Activated CD8-positive, alpha-beta memory T cell treated with anti-CD3 and anti-CD28 coated beads, Interleukin-2, amount 50 U/mL, for 48 hours (primary cell): ENCODE measurements around the gene CAMTA2.
A peak's percentile ranks its signal among the peaks of the same experiment; 100 is the strongest.

Experiments
- DNase-seq: peaks from one replicate; pipeline ENCODE4 v3.0.0-alpha.2; 2020

The CAMTA2 gene

DNA sequence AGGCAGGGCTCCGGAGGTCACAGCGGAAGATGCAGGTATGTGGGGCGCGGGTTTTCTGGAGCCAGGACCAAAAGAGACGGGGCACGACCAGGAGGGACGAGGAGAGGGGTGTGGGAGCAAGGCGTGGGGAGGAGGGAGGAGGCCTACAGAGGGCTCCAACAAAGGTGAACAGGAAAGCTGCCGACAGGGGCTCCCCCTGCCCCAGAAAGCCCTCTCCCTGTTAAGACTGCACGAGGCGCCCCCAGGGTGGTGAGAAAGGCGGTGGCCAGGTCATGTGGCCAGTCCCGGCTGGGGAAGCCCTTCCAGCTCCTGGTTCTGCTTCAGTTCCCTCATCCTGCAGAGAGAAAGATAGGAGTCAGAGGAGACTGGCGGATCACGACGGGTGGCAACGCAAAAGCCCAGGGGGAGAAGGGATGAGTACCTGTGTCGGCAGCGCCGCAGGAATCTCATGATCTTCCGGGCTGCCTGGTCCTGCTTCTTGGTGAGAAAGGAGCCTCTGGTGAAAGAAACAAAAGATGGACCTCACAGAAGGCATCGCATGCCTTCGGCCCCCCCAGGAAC, 18.9 kb downstream of the CAMTA2 start:
- DNase-seq, result peak; percentile 79

DNA sequence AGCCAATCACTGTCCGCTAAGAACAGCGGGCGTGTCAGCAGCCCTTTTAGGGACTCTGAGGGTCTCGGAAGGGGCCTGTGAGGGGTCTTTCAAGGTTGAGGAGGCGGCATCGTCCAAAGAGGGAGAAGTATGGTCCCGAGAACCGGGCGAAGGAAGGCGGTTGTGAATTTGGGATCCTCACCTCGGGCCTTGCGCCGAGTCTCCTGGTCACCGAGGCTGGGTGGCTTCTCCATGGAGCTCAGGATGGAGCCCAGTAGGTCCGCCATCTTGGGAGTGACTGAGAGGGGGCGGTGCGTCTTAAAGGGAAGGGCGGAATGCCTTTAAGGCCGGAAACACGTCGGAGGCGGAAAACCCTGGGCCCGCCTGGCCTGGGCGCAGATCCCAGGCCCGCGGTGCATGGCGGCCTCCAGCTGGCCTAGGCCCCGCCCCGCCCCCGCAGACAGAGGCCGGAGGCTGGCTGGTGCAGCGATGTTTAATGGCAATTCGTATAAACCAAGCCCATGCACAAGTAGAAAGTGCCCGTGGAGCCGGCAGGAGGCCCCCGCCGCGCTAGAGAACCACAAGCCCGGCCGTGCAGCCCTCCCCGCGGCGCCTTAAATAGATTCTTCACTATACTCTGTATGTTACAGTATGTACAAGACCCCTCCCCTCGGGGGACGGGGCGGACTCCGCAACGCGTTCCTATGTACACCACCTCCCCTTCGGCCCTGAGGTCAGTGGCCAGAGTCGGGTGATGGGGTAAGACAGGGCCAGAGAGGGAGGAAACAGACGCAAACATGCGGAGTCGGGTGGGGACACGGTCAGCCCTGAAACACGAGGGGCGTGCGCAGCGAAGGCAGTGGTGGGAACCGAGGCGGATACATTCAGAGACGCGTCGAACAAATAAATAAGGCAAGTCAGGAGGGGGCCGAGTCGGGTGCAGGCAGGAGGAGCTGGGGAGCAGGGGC, 19.7 kb downstream of the CAMTA2 start, which contains the start of gene SPAG7:
Gene SPAG7 (minus strand): TSS at position 279 of the 947 bp plus-strand sequence. CDS start 13 bp downstream, at position 266.
- DNase-seq, result peak; percentile 96

DNA sequence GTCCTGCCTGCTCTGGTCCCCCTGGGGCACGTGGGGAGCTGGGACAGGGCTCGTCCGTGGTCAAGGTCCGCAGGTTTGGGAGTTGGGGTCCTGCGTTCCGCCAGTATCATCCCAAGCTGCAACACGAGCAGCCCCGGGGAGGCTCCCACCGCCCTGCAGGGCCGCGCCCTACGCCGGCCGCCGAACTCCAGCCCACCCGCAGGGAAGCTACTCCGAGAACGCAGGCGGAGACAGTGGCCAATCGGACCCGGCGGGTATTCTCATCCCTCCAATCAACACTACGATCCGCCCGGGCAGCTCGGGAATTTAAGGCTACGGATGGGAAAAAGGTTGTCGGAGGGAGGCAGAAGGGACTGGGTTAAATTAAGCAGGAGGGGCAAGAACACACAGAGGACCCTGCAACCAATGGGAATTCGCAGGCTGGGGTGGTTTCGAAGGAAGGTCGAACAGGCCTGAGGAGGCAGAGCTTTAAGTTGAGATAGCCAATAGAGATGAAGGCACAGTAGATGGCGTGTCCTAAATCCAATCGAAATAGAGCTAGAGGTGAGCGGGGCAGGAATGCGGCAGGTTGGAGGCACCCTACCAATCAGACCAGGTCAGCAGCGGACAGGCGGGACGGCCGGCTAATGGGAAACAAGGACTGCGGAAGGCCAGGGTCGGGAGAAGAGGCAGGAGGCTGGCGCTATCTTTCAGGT, 20.5 kb downstream of the CAMTA2 start:
- peak; percentile 92 for DNase-seq

DNA sequence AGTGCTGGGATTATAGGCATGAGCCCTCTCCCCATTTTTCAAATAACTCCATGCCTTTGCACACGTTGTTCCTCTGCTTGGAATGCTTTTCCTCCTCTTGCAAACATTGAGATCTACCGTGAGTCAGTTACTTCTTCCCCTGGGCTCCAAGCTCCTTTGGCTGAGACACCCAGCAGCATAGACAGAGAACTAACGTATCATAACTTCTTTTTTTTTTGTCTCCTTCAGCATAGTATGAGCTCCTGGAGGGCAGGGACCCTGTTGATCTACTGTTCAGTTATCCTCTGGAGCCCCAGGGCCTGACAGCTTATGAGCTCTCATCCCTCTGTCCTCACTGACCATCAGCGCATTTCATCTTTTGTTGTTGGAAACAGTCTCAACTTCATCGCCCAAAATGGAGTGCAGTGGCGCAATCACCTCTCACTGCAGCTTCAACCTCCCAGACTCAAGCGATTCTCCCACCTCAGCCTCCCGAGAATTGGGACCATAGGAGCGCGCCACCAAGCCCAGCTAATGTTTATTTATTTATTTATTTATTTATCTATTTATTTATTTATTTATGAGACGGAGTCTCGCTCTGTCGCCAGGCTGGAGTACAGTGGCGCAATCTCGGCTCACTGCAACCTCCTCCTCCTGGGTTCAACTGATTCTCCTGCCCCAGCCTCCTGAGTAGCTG, 22.0 kb downstream of the CAMTA2 start:
- no peak for DNase-seq

DNA sequence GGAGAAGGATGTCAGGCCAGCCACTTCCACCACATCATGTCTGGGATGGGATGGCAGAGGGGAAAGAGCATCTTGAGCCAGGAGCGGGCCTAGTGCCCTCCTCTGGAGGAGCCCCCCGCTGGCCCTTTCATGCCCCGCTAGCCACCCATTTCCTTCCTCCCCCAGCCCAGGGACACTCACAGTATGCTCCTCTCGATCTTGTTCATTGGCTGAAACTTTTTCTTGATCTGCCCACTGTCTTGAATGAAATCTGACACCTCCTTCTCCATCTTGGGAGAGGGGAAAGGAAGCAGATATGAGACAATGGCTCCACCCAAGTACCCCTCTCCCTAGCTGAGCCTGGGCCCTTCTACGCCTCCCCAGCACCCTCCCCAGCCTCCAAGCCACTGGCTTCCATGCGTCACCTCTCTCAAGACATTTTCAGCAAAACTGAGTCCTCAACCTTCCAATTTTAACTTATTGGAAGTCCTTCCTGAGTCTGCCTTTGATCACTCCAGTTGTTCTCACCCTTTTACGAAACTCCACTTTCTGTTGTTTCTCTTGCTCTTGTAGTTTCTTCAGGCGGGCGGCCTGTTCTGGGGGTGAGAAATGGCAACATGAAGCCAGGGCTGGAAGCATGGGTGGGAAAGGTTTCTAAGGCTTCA, 27.1 kb downstream of the CAMTA2 start:
- no peak for DNase-seq

DNA sequence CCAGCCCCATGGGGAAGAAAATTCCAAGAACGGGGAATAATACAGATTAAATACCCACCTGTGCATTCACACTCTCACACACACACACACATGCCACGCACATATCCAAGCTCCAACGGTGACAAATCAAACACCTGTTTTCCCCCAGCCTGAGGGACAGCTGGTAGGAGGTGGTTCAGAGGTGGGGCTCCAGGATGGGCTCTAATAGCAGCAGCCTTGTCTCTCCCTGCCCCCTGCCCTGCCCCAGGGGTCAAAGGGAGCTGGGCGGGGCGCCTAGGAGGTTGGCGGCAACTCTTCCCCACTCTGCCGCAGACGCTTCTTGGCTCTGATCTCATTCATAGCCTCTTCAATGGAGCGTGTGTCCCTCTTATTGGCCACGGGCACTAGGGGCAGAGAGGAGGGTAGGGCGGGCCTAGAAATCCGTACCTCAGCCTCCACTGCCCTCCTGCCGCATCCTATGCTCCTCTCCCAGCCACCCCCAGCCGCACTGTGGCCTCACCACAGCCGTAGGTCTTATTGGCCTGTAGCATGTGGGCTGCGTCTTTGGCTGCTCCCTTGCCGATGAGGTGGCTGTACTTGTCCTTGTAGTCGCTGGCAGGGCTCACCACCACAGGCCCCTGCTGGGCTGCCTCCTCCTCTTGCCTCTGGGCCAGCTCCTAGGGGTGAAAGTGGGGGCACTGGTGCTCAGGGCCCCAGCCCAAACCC, 28.1 kb downstream of the CAMTA2 start:
- no peak for DNase-seq

DNA sequence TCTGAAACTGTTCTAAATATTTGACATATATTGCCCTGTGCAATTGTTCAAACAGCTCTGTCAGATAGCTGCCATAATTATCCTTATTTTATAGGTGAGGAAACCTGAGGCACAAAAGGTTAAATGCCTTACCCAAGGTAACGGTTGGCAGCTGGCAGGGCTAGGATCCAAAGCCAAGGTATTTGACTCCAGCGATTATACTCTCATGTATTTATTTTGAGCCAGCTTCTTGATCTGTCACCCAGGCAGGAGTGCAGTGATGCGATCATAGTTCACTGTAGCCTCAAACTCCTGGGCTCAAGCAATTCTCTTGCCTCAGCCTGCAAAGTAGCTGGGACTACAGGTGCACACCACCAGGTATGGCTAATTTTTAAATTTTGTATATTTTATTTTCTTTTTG, 29.4 kb downstream of the CAMTA2 start:
- no peak for DNase-seq

DNA sequence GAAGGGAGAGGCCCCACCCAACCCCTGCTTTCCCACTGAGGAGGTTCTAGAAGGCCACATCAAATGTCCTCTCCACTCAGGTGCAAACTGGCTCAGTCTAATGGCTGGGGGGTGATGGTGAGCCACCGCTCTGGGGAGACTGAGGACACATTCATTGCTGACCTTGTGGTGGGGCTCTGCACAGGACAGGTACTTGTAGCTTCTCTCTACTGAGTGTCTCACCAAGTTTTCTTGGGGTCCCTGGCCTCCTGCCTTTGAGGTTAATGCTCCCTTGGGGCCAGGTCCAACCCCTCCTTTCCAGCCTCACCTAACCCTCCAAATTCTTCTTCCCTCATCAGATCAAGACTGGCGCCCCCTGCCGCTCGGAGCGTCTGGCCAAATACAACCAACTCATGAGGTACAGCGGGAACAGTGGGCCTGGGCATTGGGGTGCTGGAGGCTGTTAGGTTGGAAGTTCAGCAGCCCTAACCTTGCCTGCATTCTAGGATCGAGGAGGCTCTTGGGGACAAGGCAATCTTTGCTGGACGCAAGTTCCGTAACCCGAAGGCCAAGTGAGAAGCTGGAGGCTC, 30.9 kb downstream of the CAMTA2 start:
- no peak for DNase-seq

DNA sequence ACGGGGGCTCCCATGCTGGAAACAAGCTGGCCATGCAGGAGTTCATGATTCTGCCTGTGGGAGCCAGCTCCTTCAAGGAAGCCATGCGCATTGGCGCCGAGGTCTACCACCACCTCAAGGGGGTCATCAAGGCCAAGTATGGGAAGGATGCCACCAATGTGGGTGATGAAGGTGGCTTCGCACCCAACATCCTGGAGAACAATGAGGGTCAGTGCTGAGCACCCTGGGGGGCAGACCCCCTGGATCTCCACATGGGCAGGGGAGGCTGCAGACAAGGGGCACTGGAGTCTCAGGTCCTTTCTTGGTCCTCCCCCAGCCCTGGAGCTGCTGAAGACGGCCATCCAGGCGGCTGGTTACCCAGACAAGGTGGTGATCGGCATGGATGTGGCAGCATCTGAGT, 32.4 kb downstream of the CAMTA2 start:
- DNase-seq, result no peak

DNA sequence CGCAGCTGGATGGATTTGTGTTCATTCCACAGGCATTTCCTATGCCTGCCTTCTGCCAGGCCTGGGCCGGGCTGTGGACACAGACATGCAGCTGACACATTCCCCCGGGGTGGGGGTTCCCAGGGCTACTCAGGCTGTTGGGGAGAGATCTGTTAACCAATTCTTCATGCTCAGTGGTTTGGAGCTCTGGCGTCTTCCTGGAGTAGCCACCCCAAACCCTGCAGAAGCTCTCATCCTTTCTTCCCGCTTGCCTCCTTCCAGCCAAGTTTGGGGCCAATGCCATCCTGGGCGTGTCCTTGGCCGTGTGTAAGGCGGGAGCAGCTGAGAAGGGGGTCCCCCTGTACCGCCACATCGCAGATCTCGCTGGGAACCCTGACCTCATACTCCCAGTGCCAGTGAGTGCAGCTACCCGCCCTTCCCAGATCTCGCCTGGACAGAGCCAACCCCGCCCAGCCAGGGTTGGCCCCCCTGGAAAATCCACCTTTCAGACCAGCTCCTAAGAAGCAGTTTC, 34.0 kb downstream of the CAMTA2 start:
- no peak for DNase-seq

DNA sequence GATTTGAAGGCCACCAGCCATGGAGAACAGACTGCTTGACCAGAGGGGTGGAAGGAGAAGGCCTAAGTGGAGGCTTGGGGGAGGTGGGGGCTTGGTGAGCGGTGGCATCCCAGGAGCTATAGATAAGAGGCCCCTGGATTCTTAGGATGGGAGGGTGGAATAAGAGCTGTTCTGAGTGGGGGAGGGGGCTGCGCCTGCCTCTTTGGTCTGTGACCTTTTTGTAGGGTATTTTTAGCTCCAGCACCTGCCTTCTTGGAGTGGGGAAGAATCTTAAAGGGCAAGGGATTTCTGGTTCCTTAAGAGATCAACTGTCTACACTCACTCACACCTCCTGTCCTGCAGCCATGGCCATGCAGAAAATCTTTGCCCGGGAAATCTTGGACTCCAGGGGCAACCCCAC, 36.0 kb downstream of the CAMTA2 start:
- no peak for DNase-seq

DNA sequence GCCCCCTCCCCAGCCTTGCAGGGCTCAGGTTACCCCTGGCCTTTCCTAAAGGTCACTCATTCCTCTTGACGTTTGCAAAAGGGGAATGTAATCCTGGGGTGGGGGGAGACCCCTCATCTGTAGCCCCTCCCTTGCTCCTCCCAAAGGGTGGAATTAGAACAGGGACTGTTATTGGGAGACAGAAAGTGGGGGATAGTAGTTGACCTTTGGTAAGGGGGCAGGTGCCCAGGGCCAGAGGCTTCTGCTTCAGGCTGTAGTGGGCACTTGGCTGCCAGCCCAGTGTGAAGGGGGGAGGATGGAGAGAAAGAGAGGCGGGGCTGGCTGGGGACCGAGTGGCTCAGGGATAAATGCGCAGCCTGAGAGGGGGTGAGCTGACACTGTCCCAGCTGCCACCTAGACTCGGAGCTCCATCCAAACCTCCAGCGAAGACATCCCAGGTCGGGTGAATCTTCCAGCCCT, 36.7 kb downstream of the CAMTA2 start, which contains the start of gene ENO3:
Gene ENO3 (plus strand): TSS at position 374 of the 459 bp plus-strand sequence. CDS start 711 bp downstream, outside the sequence.
- DNase-seq, result no peak

DNA sequence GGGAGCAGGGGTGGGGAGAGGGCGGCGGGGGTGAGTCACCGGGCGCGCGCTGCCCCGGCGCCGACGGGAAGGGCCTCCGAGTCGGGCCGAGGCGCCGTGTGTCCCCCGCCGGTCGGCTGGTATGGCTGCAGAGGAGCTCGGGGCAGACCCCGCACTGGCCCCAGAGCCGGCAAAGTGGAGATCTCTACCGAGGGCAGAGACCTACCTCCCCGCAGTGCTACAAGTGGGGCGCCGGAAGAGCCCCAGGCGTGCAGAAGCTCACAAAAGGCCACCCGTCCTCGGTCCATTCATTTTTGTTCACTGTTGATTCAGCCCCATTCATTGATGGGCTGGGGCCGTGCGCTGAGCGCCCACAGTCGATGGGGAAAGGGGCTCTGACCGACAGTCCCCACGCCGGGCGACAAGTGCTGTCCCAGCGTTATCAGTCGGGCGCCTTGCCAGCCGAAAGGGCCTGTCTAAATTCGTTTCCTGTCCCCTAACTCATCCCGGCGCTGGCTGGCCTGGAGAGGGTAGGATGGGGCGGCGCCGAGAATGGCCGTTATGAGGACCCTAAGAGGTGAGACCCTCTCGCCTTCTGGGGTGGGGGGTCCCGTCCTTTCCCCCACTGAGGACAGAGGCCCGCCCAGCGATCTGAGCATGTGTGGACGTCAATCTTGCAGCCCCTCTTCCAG, 37.3 kb downstream of the CAMTA2 start:
- DNase-seq, result peak; percentile 79

DNA sequence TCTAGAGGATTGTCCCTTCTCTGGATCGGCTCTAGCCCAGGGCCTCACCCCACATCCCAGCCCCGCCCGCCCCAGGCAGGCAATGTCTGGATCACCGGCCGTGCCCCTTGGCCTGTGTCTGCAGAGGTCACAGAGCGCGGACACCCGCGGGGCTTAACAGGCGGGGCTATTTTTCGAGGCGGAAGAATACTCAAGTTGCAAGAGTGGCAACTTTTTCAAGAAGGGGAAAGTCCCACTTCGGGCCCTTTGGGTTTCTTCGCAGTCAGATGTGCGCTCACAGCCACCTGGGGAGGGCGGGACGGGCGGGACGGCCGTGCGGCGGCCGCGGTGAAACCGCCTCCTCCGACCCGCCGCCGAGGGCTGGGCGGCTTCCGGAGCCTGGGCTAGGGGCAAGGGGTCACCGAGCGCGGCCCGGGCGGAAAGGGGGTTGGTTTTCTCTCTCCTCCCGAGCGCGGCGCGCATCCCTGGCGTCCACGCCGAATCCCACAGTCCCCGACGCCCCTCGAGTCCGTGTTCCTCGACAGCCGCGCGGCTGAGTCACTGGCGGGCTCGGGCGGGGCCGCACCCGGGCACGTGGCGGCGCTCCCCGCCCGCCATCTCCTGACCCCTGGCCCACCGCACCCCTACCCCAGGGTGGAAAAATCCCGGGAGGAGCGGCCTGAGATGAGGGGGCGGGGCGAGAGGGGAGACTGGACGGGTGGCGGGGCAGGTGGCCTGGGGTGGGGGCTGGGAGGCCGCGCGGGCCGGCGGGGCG, 38.0 kb downstream of the CAMTA2 start:
- peak; percentile 89 for DNase-seq

DNA sequence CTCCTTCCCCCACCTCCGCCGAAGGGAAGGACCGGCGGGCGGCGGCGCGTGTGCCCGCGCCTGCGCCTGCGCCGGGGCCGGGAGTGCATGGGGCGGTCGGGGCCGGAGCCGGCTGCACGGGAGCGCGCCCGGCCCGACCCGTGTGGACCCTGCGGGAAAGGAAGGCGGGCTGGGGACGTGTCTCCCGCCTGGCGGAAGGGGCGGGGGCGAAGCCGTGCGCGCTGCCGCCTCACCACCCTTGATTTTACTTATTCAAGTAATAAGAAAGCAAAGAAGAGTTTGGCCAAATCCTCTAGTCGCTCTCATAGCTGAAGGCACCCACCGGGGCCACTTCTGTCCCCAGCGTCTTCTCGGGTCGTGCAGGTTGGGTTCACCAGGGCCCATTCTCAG, 38.5 kb downstream of the CAMTA2 start:
- no peak for DNase-seq

DNA sequence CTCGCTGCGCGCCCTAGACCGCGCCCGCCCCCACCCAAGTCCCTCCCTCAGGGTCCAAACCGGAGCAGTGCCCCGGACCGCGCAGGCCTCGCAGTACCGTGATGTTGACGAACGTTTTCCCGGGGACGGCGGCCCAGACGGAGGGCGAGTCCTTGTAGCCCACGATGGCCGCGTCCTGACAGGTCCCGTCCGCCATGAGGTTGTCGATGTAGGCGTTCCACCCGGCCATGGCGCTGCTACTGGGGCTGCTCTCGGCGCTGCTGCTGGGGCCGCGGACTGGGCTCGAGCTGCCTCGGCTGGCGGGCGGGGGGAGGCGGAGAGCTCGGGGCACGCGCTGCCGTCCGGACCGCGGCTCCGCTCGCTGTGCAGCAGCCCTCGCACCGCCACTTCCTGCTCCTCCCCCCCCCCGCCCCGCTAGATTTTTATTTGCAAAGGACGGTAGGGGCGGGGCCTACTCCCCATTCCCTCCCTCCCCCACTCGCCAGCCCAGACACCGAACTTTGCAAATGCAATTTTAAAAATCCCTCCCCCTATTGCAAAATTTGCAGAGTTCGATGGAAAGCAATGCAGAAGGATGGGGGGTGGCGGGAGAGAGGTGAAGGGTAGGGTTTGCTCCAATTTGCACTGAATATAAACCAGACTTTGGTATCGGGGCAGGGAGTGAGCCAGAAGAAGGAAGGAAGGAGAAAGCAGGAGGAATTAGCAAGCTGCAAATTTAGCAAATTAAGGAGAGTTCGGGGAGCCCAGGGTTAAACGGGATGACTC, 39.1 kb downstream of the CAMTA2 start, which contains the start of gene PFN1:
Gene PFN1 (minus strand): TSS at position 365 of the 765 bp plus-strand sequence. CDS start 136 bp downstream, at position 229.
- peak; percentile 90 for DNase-seq

DNA sequence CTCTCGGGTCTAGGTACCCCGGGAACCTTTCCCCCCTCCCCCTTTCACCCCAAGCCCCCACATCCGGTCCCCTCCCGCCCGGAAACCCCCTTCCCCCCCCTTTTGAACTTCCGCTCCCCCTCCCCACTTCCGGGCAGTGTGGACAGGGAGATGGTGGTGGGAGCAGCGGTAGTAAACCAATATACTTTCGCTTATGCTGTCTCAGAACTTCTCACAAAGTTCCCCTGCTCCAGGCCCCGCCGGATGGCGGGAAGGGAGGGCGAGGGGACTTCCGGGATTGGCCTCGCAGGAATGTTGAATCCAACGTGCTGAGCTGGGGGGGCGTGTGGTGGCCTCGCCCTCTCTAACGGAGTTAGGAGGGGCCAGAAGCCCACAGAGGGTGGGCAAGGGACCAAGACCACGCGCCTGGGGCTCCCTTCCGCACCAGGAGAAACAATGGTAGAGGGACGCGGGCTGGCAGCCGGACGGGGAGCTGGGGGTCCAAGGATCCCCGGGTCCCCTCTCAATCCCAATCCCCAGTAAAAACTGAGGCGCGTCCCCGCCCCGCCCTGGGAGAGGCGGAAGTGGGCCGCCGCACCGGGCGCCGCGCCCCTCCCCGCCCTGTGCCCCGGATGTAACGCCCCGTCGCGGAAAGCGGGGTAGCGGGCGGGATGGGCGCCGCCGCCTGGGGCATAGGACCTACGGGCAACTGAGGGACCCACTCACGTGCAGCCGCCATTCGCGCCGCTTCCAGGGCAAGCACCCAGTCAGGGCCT, 39.9 kb downstream of the CAMTA2 start:
- peak; percentile 86 for DNase-seq

DNA sequence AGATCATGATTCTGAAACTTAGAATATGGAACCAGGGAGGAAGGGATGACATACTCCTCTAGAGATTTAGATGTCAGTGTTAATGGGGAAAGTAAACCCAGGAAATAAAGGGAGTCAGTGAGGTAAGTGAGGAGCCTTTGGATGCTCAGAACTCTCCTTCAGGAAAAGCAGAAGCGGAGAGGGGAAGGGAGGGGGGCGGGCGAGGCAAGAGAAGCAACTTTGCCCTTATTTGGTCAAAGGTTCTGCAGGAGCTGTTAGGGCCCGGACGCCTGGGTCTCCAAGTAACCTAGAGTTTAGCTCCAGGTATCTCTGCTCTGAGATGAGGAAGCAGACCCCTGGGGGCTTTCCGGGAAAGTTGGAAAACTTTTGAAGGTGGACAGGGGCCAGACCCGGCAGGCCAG, 40.5 kb downstream of the CAMTA2 start:
- DNase-seq, result no peak
